Measurements from ENCODE around the gene TRAF7.
"Not testable (repeated sequence)": the region's sequence is repeated elsewhere in the genome, so short reads cannot be mapped to it uniquely, and the experiment has no call there.

TRAF7 gene

DNA sequence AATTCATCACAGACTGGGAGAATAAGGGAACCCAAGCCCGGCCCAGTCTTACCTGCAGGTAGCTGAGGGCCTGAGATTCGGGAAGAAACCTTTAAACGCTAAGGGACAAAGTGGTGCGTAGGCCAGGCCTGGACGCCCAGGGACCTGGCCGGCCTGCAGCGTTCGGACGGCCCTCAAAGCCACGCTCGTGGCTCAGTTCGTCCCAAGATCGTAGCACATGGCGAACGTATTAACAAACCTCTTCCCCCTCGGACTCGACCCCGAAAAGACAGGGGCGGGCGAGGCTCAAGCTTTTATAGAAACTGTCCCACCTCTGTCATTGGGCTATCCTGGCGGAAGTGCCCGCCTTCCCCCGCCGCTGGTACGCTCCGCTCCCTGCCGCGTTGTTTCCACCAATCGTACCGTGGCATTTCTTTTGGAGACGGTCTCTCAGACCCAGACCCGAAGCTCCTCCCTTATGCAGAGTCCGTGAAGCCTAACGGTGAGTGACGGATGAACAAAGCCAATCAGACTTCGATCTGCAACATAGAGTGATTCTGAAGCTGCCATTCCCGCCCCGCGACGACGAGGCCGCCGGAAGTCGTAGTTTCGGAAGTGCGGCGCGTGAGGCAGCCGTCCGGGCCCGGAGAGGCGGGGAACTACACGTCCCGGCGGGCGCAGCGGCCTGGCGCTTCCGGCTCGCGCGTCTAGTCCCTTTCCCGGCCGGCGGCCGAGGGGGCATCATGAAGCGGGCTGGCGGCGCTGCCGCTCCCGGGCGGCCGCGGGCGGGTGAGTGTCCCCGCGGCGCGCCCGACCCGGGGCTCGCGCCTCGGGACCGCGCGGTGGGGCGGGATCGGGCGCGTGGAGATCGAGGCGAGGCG is at the start of gene TRAF7:
Gene TRAF7 (plus strand): TSS at position 692 of the 860 bp plus-strand sequence. CDS start 8,139 bp downstream, outside the sequence.
- DNase-seq, result peak; percentile 99

DNA sequence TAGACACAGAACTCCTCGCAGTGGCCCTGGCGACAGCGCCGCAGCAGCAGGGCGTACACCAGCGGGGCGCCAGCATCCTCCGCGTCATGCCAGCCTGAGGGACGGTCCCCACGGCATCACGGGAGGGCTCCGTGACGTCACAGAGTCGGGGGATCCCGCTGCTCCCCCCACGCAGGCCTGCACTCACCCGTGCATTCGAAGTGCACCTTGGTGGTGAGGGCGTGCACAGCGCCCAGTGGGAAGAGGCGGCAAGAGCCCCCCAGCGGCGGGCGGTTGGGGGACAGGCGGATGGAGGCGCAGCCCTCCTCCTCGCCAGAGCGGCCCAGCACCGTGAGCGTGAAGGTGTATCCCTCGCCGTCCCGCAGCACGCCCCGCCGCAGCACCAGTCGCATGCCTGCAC is 49.4 kb upstream of the TRAF7 start:
- not testable (repeated sequence) for DNase-seq

DNA sequence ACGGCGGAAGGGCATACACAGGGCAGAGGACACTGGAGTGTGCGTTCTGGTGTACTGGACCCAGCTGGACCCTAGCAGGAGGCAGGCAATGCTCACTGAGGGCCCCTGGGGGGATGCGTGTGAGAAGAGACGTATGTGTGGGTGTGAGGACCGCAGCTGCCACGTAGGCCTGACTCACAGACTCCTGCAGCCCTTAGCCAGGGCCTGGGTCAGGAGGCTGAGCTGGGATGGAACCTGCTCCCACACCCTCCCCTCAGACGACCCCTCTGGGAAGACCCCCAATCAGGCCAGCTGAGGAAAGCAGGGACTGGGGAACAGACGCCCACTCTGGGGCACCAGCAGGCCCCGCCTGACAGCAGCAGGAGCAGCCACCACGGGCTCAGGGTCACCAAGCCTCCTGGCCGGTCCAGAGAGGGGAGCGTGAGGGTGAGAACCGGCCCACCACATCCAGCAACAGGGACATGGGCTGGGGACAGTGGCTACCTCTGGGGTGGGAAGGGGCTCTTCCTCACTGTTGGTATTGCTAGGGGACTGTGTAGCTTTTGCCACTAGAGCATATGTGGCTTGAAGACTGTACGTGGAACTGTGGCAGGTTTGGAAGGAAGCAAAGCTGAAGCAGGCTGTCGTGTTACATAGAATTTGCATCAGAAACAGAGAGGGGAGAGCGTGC is 48.3 kb upstream of the TRAF7 start:
- not testable (repeated sequence) for DNase-seq

DNA sequence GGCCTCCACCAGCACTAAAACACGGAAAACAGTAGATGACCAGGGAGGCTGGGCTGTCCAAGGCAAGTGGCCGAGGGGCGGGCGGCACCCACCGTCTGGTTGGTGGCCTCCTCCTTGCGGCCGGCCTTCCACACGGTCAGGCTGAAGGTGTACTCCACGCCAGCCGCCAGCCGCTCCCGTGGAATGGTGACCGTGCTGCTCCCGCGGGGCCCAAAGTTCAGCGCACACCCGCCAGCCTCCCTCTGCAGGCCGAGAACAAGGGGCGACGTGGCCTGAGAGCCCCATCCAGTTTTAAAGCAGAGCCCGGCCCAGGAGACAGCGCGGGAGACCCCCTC is 47.8 kb upstream of the TRAF7 start:
- not testable (repeated sequence) for DNase-seq

DNA sequence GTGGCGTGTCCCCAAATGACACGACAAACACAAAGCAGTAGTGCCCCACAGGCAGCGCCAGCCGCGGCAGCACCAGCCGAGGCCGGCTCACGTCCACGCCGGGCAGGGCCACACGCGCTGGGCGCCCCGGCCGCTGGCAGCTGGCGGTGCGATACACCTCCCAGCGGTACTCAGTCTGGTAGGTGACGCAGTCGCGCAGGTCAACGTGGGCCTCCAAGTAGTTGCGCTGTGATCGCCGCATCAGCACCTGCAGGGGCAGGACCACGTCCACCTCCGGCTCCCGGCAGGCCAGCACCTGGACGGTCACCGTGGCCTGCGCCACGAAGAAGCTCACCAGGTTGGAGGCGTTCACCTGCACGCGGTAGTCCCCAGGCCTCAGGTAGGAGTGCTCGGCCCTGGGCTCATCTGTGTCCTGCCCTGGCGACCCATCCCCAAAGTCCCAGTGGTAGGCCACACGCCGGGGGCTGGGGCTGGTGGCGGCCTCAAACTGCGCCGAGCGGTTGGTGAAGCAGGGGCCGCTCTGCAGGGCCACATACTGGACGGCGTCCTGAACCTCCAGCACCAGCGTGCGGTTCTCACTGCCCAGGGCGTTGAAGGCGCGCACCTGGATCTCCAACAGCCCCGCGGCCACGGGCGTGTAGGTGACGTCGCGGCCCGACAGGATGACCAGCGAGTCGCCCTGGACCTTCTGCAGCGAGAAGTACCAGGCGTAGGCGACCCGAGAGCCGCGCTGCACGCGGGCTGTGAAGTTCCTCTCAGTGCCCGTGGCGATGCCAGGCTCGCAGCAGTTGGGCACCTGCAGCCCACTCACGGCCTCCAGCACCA is 46.9 kb upstream of the TRAF7 start:
- DNase-seq, result not testable (repeated sequence)

DNA sequence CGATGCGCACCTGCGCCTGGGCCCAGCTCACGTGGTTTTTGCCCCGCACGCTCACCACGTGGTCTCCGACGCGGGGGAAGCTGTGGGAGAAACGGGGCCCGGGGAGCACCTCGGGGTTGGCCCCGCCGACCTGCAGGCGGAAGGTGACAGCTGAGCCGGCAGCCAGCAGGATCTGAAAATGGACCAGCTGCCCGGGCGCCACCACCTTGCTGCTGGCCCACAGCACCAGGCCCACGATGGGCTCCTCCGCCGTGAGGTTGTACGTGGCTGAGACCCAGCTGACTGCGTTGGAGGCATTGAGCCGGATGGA is 46.4 kb upstream of the TRAF7 start:
- not testable (repeated sequence) for DNase-seq

DNA sequence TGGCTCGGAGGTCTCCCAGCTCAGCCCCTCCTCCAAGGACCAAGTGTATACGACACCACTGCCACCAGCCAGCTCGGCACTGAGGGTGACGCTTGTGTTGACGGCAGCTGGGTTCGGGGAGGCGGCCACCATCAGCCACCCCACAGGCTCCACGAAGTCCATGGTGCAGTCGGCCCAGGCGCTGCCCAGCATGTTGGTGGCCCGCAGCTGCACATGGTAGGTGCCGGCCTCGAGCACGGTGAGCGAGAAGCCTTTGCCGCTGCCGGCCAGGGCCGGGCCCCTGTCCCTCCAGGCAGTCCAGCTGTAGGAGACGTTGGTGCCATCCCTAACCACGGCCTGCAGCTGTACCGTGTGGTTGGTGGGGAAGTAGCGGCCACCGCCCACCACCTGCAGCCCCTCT is 45.7 kb upstream of the TRAF7 start:
- not testable (repeated sequence) for DNase-seq

DNA sequence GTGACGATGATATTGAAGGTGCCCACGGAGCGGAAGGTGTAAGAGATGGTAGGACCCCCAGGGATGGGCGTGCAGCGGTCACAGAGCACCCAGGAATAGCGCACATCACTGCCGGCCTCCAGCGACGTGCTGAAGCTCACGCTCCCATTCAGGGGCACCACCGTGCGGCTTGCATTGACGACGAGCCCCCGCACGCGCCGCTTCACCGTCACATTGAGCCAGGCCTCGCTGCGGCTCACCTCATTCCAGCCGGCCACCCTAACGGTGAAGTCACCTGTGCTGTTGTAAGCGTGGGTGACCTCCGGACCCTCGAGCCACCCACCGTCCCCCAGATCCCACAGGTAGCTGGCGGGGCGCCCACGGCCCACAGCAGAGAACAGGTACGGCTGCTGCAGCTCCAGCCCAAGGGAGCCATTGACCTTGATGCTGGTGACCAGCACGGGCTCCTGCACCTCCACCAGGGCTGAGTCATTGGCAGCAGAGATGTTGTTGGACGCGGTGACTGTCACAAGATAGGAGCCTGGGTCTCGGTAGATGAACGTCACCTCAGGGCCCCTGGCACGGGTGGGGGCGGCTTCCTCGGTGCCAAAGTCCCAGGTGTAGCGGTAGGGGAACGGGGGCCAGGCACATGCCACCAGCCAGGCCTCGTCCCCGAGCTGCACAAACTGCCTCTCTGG is 45.1 kb upstream of the TRAF7 start:
- DNase-seq, result not testable (repeated sequence)

DNA sequence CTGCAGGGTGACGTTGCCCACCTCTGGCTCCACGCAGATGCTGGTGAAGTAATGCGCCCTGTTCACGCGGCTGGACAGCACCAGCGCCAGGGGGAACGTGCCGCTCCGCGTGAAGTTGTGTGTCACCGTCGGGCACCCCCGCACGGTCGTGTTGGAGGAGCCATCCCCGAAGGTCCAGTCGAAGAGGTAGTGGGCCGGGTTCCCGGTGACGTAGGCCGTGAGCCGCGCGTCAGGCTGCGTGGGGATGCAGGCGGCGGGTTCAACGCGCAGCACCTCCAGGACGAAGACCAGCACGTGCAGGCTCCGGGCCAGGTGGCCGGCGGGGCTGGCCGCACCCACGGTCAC is 44.6 kb upstream of the TRAF7 start:
- not testable (repeated sequence) for DNase-seq

DNA sequence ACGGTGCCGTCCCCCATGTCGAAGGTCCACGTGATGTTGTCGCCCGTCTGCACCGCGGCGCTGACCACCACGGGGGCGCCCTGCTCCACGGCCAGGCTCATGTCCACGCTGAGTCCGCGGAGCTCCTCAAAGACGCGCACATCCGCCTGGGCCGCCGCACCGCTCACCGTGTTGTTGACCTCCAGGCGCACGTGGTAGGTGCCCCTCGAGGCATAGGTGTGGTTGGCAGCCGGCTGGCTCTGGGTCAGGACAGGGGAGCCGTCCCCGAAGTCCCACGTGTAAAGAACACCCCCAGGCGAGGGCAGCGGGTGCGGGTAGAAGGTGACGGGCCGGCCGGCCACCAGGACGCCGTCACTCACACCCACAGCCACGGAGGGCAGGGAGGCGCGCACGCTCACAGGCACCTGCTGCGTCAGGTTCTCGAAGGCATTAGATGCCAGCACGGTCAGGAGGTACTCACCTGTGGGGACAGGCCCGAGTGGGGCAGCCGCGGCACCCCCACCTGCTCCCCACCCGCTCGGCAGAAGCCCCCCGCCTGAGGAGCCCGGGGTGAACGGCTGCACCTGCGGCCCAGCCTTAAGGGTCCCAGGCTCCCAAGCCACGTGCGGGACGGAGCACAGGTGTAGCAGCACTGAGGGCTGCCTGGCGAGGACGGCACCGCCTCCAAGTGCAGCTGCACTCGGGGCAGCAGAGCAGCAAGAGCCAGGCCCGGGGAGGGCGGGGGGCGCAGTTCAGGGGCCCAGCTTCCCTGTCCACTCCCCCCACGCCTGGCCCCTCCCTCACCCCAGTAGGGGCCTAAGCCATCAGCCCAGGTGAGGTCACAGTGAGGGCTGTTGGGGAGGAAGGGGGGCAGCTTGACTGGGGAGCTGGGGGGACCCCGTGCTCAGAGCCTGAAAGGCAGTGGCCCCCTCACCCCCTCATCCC is 43.9 kb upstream of the TRAF7 start:
- not testable (repeated sequence) for DNase-seq

DNA sequence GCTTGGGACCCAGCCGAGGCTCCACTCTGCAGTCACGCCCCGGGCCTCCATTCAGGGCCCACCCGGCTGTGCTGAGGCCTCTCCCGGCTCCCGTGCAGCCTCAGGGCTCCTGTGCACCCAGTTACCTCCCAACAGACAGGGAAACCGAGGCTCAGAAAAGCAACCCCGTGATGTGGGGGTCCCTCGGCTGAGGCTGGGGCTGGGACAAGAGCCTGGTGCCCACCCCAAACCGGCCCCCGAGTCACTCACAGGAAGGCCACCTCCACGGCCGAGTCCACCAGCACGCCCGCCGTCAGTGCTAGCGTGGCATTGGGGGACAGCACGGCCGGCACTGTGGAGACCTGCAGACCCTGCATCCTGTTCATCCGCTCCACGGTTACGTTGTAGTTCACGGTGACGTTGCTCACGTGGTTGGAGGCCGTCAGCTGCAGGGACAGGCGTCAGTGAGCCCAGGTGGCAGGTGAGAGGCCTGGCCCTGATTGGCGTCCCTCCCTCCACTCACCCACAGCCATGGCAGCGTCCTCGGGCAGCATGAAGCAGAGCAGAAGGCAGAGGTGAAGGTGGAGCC is 43.0 kb upstream of the TRAF7 start:
- not testable (repeated sequence) for DNase-seq

DNA sequence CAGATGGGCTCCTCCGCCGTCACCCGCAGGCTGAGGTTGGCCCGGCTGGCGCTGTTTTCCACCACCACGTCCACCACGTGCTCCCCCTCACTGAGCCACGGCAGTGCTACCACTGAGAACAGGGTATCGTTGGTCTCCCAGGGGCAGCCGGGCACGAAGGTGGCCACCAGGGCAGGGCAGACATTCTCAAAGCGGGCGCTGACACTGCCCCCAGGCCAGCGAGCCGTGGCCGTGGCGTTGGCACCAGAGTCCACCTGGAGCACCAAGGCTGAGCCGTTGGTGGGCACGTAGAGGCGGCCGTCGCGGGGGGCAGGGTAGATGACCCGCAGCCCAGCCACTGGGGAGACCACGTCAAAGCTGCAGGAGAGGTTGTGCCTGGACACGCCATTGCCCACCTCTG is 41.4 kb upstream of the TRAF7 start:
- DNase-seq, result not testable (repeated sequence)

DNA sequence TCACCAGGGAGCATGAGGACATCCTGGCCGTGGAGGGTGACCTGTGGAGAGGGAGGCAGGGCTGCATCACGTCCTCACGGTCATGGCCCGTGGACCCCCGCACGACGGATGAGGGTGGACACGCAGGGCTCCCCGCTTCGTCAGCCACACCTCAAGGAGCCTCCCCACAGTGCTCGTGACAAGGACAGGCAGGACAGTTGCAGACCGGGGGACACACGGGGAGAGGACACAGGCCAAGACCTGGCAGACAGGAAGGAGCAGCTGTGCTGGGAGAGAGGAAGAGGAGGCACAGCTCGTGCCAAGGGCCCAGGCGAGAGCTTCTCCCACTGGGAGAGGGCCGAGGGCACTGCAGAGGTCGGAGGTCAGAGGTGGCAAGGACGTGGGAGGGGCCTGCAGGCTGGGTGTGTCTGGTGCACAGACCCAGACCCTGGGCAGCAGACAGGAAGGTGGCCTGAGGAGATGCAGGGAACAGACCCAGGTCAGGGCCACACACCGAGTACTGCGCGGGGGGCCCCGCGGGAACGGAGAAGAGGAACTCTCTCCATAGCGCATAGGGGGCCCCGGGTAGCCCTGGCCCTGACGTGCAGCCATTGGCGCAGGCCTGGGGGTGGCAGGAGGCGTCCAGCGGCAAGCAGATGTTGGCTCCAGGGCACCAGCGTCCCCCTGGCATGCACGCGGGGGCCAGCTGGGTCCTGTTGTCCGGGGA is 40.5 kb upstream of the TRAF7 start:
- DNase-seq, result not testable (repeated sequence)

DNA sequence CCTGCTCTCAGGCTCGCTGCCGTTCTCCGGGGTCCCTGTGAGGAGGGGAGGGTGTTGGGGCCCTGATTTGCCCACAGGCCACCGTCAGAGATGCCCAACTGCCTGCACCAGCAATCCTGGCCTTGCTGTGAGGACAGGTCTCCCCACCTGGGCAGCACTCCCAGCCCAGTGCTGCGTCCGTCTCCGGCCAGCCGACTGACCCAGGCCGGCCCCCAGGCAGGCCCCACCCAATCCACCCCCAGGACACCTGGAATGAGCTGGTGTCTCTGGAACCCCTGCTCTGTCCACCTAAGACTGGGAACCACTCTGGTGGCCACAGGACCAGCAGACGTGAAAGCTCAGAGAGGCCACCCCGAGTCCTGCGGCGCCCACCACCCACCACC is 40.0 kb upstream of the TRAF7 start:
- no peak for DNase-seq

DNA sequence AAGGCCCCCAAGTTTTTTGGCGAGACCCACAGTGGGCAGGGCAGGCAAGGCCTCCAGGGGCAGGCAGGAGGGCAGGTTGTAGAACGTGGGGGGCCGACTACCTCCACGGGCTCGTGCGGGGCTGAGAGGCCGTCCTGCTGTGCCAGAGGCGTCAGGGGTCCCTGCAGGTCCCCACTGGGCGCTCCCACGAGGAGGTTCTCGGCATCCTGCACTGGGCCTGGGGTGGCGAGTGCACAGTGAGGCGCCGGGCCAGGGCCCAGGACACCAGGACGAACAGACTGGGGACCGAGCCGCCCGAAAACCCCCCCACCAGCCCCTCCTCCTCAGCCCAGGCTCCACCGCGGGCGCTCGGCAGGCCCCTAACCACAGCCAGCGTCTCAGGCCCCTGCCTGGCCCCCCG is 39.2 kb upstream of the TRAF7 start:
- DNase-seq, result not testable (repeated sequence)

DNA sequence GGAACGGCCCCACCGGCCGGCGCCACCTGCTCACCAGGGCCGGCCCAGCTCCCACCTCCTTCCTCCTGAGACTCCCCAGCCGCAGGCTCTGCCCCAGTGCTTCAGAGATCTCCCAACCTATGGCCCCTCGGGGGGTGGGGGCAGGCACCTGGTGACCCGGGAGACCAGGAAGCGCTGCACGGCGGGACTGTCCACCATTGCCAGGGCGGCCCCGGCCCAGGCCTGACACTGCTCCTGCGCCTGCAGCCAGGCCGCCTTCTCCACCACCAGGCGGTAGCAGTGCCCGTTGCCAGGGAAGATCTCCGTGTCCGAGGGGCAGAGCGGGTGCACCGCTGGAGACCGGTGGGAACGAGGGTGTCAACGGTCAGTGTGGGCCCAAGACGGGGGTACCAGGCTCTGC is 38.2 kb upstream of the TRAF7 start:
- DNase-seq, result not testable (repeated sequence)

DNA sequence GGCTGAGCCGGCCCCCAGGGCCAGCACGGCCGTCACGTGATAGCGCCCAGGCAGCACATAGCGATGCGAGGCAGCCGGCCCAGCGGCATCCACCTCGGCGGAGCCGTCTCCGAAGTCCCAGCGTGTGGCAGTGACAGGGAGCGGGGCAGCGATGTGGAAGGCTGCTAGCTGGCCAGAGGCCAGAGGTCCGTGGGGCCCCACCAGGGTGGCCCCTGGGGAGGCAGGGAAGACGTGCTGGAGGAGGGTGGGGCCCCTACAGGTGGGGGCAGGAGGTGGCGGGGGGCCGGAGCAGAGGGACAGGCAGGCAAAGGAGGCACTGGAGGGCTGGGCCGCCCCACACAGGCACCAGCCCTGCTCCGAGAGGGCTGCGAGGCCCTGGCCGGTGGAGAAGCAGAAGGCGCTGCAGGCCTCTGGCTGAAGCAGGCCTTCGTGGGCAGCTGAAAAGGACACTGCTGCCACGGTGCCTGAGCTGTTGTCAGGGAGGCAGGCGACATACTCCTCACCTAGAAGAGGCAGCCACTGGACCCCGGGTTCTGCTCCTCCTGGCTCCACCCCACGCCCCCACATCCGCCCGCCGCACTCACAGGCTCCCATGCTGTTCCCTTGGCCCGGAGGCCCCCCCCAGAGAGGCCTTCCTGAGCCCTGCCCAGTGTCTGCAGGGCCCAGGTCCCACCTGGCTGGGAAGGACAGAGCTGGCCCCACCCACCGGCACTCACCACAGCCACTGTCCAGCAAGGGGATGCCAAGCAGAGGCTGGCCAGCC is 37.4 kb upstream of the TRAF7 start:
- not testable (repeated sequence) for DNase-seq

DNA sequence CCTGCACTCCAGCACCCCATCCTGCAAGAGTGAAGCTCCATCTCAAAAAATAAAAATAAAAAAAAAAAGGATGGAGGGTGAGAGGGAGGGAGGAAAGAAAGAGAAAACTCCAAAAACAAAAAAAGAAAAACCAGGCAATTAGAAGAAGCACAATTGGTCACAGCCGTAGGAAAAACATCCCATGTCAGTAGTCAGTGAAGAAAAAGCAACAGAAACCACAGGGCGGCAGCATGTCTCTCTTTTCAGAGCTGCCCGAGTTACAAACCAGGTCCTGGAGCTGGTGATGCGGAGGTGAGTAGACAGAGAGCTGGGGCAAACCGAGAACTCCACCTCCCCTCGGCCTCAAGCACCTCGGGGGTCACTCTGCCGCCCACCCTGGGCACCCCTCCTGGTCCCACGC is 34.3 kb upstream of the TRAF7 start:
- peak; percentile 30 for DNase-seq

DNA sequence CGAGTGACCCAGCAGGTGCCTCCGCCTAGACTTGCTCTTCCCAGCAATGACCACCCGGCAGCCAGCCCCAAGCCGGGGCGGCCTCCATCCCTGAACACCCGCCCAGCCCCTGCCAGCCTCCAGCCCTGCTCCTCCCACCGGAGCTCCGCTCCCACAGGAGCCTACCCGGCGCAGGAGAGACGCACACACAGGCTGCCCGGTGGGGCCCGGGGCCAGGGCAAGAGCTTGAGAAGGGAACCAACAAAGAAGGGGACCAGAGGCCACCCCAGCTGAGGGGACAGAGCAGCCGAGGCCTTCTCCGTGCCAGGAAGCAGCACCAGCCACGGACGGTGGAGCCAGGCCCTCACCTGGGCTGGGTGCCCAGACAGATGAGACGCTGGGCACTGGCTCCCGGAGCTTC is 33.7 kb upstream of the TRAF7 start:
- DNase-seq, result no peak

DNA sequence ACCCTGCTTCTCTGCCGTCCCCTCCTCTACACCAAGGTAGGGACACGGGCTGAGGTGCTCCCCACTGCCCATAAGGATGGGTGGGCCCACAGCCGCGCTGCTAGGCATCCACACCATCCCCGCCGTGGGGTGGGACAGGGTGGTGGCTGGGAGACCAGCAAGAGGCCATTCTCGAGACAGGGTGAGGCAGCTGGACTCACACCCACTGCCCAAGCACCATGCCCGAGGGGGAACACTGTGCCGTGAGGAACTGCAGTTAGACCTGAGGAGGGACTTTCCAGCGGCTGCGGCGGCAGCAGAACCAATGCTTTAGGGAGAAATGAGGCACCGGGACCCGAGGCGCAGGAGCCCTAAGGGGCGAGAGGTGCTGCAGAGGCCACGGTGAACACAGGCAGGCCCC is 33.2 kb upstream of the TRAF7 start:
- DNase-seq, result no peak

All from NCI-H2227 treated with DMSO at 0.1 percent for 48 hours (cell line).